HepG2 (cell line): ENCODE data around the gene LIF. TPM values are rescaled to one million over a fixed set of nuclear protein-coding genes. Genes with fewer than 3 reads are reported as not detected.

Experiments used
- ATAC-seq: fragments of 200-7000 bp; cut with Tn5 transposase; 3 replicates; pipeline ENCODE4 v1.9.1; 2020; ENCODE audit warnings: mild to moderate bottlenecking, moderate library complexity
- BruUV-seq: library from RNA; stranded (reverse); fragments of 400-500 nt; replicated peaks from 2 replicates; lab custom pipeline; 2021; lab: Mats Ljungman, UMichigan
- CTCF ChIA-PET: fragments of 300-600 bp; formaldehyde crosslinking; extraction: SDS; loops from one replicate; lab custom pipeline; 2021; ENCODE audit warnings: low total read pairs, inconsistent platforms, low intra/inter-chr PET ratio; lab: Yijun Ruan, JAX
- POLR2A ChIA-PET: fragments of 350-600 bp; sonication (Branson Sonifier 250); formaldehyde crosslinking; loops from one replicate; lab custom pipeline; 2020; ENCODE audit warnings: antibody characterized with exemption, inconsistent platforms; lab: Yijun Ruan, JAX
- DNase-seq: peaks from one replicate; pipeline ENCODE4 v3.0.0-alpha.2; 2015; ENCODE audit warnings: low spot score
- FAIRE-seq: peaks from 3 replicates; lab custom pipeline; 2011; peaks lifted over from hg19 to GRCh38; lab: Jason Lieb, UNC
- H2AFZ ChIP-seq: one replicate; pipeline ENCODE4 v1.6.1; 2011; ENCODE audit warnings: low read length, inconsistent platforms
- H3K27ac ChIP-seq: fragments of 300-600 bp; 3 replicates; pipeline ENCODE4 v1.8.0; 2011; ENCODE audit warnings: mixed run types, mild to moderate bottlenecking, mixed read lengths, low read length, inconsistent platforms; ENCODE audit not compliant: insufficient read depth; ENCODE audit errors: extremely low read length
- H3K27me3 ChIP-seq, 2 experiments: fragments of 200-600 bp in 1 of 2; 2 replicates in 1 of 2; 3 replicates in 1 of 2; pipeline versions ENCODE4 v1.6.0 to v1.8.0; 2011; ENCODE audit warnings: low read length in 2 of 2, mild to moderate bottlenecking in 2 of 2, moderate library complexity in 2 of 2, inconsistent platforms in 1 of 2; ENCODE audit not compliant: insufficient read depth in 2 of 2, control insufficient read depth in 1 of 2
- H3K36me3 ChIP-seq, 2 experiments: fragments of 200-600 bp in 1 of 2; replicated peaks in 1 of 2; 2 replicates in 1 of 2; 3 replicates in 1 of 2; pipeline versions ENCODE4 v1.5.1 to v1.8.0; 2011; ENCODE audit warnings: low read length in 2 of 2, inconsistent platforms in 1 of 2; ENCODE audit not compliant: insufficient read depth in 2 of 2, control insufficient read depth in 1 of 2
- H3K4me1 ChIP-seq: 2 replicates; pipeline ENCODE4 v1.5.1; 2012; ENCODE audit warnings: low read length, inconsistent platforms; ENCODE audit not compliant: insufficient read depth
- H3K4me2 ChIP-seq: 2 replicates; pipeline ENCODE4 v1.6.0; 2011; ENCODE audit warnings: low read depth, low read length, inconsistent platforms
- H3K4me3 ChIP-seq, 3 experiments: fragments of 200-600 bp in 1 of 3; sonication (generic), shearing (Covaris generic) in 1 of 3; replicated peaks in 1 of 3; 2 replicates each; pipeline ENCODE4 v1.5.1; 2011 to 2016; ENCODE audit warnings: low read length in 3 of 3, inconsistent platforms in 2 of 3, low read depth in 2 of 3, mild to moderate bottlenecking in 2 of 3, control low read depth in 1 of 3, mixed read lengths in 1 of 3; ENCODE audit not compliant: insufficient read depth in 1 of 3
- H3K79me2 ChIP-seq: one replicate; pipeline ENCODE4 v1.6.1; 2011; ENCODE audit warnings: low read length, inconsistent platforms; ENCODE audit not compliant: insufficient read depth
- H3K9ac ChIP-seq: 2 replicates; pipeline ENCODE4 v1.6.0; 2011; ENCODE audit warnings: mild to moderate bottlenecking, low read depth, low read length, inconsistent platforms; ENCODE audit not compliant: insufficient read depth
- H3K9me3 ChIP-seq: 2 replicates; pipeline ENCODE4 v1.5.1; 2012; ENCODE audit warnings: mild to moderate bottlenecking, low read length
- H4K20me1 ChIP-seq: 2 replicates; pipeline ENCODE4 v1.6.0; 2011; ENCODE audit warnings: inconsistent platforms, mild to moderate bottlenecking, low read length, moderate library complexity; ENCODE audit not compliant: insufficient read depth
- ELF4 ChIP-seq: sonication (generic); formaldehyde crosslinking; IDR thresholded peaks from 2 replicates; pipeline ENCODE4 v1.5.0; 2020; ENCODE audit warnings: missing genetic modification reagents, mild to moderate bottlenecking, moderate library complexity, borderline replicate concordance
- GATA4 ChIP-seq: sonication (generic); IDR thresholded peaks from 2 replicates; pipeline ENCODE4 v1.6.1; 2016; ENCODE audit warnings: antibody characterized with exemption, low read depth, borderline replicate concordance
- NR2F2 ChIP-seq: IDR thresholded peaks from 2 replicates; pipeline ENCODE4 v1.6.1; 2012; ENCODE audit warnings: low read depth, inconsistent platforms, borderline replicate concordance
- PCBP2 ChIP-seq: fragments of 200-400 bp; formaldehyde crosslinking; optimal IDR thresholded peaks from 2 replicates; pipeline ENCODE3; 2018; ENCODE audit warnings: low read length, low read depth; ENCODE audit not compliant: poor library complexity, severe bottlenecking
- SOX13 ChIP-seq, 3 experiments: fragments of 450-650 bp in 1 of 3; sonication (generic) in 1 of 3; formaldehyde crosslinking in 1 of 3; IDR thresholded peaks in 2 of 3; conservative IDR thresholded peaks in 1 of 3; 2 replicates each; pipeline versions ENCODE4 v1.5.0 to v1.6.1; 2016 to 2020; ENCODE audit warnings: antibody characterized with exemption in 1 of 3, mild to moderate bottlenecking in 1 of 3, missing compliant biosample characterization in 1 of 3, missing genetic modification reagents in 1 of 3, moderate library complexity in 1 of 3
- ZNF263 ChIP-seq: sonication (generic); formaldehyde crosslinking; IDR thresholded peaks from 2 replicates; pipeline ENCODE4 v1.4.0; 2020; ENCODE audit warnings: missing genetic modification reagents
- ZNF572 ChIP-seq: sonication (generic); formaldehyde crosslinking; IDR thresholded peaks from 2 replicates; pipeline ENCODE4 v1.5.1; 2020; ENCODE audit warnings: mild to moderate bottlenecking, missing genetic modification reagents
- ZNF710 ChIP-seq: sonication (generic); formaldehyde crosslinking; IDR thresholded peaks from 2 replicates; pipeline ENCODE4 v1.5.0; 2020; ENCODE audit warnings: mild to moderate bottlenecking, missing genetic modification reagents, borderline replicate concordance
- ZNF740 ChIP-seq: sonication (generic); formaldehyde crosslinking; IDR thresholded peaks from 2 replicates; pipeline ENCODE4 v1.4.0; 2020; ENCODE audit warnings: missing genetic modification reagents
- ZSCAN22 ChIP-seq: sonication (generic); formaldehyde crosslinking; IDR thresholded peaks from 2 replicates; pipeline ENCODE4 v1.4.0; 2020; ENCODE audit warnings: mild to moderate bottlenecking, missing genetic modification reagents
- WGBS: methylation state at CpG from one replicate; pipeline ENCODE4 v1.1.6; 2017; ENCODE audit warnings: low lambda C conversion rate; 5-methylcytosine and 5-hydroxymethylcytosine counted together
- in situ Hi-C: cut with HindIII; loops from 2 replicates; pipeline ENCODE4 v1.10.0; 2017; ENCODE audit warnings: low pct_unique_long_range_greater_than_20kb; ENCODE audit not compliant: extremely low pct_ligation_motif_present
- intact Hi-C: fragments of 100-400 bp; cut with micrococcal nuclease; formaldehyde crosslinking; loops from one replicate; pipeline ENCODE4 v1.10.0; 2022; ENCODE audit not compliant: unreplicated experiment
- polyA plus RNA-seq, 8 experiments: library from polyadenylated mRNA; depleted of rRNA in 3 of 8; stranded (reverse) in 7 of 8; unstranded in 1 of 8; fragments of >200 nt; fragmentation: Illumina TruSeq in 4 of 8; extraction: Trizol in 4 of 8; gene quantifications; 2 replicates each; pipeline versions ENCODE4 v1.2.1 to v1.2.3, GENCODE V29; 2011 to 2016; ENCODE audit warnings: low read depth in 4 of 8, missing spikeins in 1 of 8, mixed read lengths in 1 of 8; ENCODE audit not compliant: insufficient read depth in 1 of 8
- total RNA-seq, 5 experiments: library from RNA; depleted of rRNA; stranded (reverse); fragments of >200 nt; fragmentation: Illumina TruSeq; extraction: Trizol; gene quantifications; 2 replicates each; pipeline ENCODE4 v1.2.3, GENCODE V29; 2016; ENCODE audit warnings: low read depth in 1 of 5

LIF gene
- total and polyA plus RNA-seq, 2 of the 13 experiments (the other 11 are each of a cell fraction or from before 2014, with no cell fraction given): 3.6 to 8.5 TPM

GRCh38 chr22:30295576-30295975 lies 49.0 kb upstream of the LIF start:
- Histone ChIP-seq H3K4me3 (no peak overlapping the region), H4K20me1 (no peaks in the 10 kb centered on the region), H3K79me2 (no peaks in the 10 kb centered on the region), H3K4me1 (peaks cover 10% of the 10 kb centered on the region), H3K9me3 (no peaks in the 10 kb centered on the region), H3K36me3 (peaks cover 6 to 15% of the 10 kb centered on the region in 2 experiments; a peak in 3 of 5 replicates), H3K27ac (no peak overlapping the region), H2AFZ (no peak overlapping the region), H3K4me2 (no peak overlapping the region), H3K9ac (no peak overlapping the region), H3K27me3 (no peaks in the 10 kb centered on the region)
- ATAC-seq (no peak), FAIRE-seq (no peak), DNase-seq (no peak)
- intact Hi-C loops: no loop called here
- POLR2A ChIA-PET: interaction anchor here (1.2 kb wide), 1 partner anchor 61 kb away, joined by 3 read pairs; the partner anchor contains the start of genes CCDC157 and SF3A1
- in situ Hi-C loops: no loop called here
- WGBS: 90% methylated on average over 7 of the region's 7 CpGs
- BruUV-seq: no TSS peak
- CTCF ChIA-PET: no interaction called here
- no peak for TF ChIP-seq NR2F2
- TF ChIP-seq ZNF263 (CRISPR knock-in tag): no peak
- TF ChIP-seq PCBP2: no peak
- no peak for TF ChIP-seq ZSCAN22 (CRISPR knock-in tag)
- no peak for TF ChIP-seq SOX13 (IDR thresholded peaks at IDR 0.05)
- TF ChIP-seq SOX13 (CRISPR knock-in tag; conservative IDR thresholded peaks at IDR 0.05 in 1 of 2, IDR thresholded peaks at IDR 0.05 in 1 of 2): no peak
- TF ChIP-seq ZNF740 (CRISPR knock-in tag): no peak
- TF ChIP-seq GATA4: no peak
- TF ChIP-seq ELF4 (CRISPR knock-in tag): no peak
- TF ChIP-seq ZNF572 (CRISPR knock-in tag): no peak
- TF ChIP-seq ZNF710 (CRISPR knock-in tag): no peak
